ENCODE results near the gene DPF1.

DPF1 gene

DNA sequence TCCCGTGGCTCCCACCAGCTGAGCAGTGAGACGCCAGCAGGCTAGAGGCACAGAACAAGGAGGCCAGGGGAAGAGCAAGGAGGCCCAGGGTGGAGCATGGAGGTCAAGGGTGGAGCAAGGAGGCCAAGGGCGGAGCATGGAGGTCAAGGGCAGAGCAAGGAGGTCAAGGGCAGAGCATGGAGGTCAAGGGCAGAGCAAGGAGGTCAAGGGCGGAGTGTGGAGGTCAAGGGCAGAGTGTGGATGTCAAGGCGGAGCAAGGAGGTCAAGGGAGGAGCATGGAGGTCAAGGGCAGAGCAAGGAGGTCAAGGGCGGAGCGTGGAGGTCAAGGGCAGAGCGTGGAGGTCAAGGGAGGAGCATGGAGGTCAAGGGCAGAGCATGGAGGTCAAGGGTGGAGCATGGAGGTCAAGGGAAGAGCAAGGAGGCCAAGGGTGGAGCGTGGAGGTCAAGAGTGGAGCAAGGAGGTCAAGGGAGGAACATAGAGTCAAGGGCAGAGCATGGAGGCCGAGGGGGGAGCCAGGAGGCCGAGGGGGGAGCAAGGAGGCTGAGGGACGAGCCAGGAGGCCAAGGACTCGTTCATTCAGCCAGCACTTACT, 27.7 kb downstream of the DPF1 start:
- no peak for DNase-seq

DNA sequence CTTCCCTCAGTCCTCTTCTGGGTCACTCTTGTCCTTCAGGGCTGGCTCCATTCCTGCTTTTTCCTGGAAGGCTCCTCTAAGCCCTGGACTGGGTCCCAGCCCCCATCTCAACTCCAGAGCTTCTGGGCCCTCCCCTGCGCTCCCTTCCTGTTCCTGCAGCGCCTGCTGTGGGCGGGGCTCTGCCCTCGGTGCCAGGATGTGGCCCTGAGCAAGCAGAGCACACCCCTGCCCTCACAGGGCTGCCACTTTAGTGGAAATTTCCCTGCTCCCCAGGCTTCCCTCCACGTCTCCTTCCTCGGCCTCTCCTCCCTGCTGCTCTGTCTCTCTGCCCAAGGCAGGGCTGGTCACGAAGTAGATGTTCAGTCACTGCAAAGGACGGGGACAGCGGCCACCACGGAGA, 28.8 kb downstream of the DPF1 start:
- DNase-seq, result no peak

DNA sequence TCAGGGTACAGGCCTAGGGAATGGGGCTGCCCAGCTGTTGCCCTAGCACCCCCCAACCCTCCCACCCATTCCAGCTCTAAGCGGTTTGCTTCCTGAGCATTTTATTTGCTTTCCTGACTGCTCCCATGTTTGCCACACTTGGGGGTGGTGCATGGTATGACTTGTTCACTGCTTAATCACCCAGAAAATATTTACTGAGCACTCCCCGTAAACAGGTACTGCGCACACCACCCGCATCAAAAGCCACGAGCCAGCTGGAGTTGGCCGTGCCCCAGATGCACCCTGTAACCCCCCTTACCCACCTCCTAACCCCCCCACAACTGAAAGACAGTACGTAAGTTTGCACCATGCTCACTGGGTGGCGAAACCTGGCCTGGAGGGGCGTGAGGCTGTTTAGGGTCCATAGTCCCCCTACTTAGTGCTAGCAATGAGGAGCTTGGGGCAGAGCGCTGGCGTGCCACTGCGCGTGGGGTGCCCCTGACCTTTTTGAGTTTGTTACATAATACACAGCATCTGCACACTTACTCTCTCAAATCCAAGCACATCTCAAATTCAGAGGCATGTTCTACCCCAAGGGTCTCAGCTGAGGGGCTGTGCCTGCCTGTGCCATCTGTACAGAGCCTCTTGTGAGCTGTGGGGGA, 29.8 kb downstream of the DPF1 start:
- no peak for DNase-seq

DNA sequence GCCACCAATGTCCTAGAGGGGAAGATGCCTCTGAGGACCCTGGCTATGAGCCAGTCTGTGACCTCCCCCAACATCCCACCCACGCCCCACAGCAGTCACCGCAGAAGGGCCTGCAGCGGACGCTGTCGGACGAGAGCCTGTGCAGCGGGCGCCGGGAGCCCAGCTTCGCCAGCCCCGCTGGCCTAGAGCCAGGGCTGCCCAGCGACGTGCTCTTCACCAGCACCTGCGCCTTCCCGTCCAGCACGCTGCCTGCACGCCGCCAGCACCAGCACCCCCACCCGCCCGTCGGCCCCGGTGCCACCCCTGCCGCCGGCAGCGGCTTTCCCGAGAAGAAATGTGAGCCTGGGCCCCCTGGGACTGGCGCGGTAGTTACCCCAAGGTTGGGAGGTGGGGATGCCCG, 30.6 kb downstream of the DPF1 start:
- DNase-seq, result no peak

DNA sequence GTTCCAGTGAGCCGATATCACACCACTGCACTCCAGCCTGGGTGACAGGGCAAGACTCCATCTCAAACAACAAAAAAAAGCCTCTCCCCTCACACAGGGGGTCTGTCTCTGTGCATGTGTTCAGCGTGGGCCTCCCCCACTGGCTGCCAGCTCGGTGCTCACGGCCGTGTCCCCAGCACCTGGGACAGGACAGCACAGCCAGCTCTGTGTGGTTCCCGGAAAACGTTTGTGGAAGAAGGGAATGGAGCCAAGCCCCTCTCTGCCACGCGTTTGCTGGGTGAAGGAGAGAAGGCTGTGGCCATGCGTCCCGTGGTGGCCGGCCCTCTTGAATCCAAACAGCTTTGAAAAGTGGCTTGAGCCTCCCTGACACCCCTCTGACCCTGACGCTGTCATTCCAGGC, 32.3 kb downstream of the DPF1 start:
- DNase-seq, result no peak

DNA sequence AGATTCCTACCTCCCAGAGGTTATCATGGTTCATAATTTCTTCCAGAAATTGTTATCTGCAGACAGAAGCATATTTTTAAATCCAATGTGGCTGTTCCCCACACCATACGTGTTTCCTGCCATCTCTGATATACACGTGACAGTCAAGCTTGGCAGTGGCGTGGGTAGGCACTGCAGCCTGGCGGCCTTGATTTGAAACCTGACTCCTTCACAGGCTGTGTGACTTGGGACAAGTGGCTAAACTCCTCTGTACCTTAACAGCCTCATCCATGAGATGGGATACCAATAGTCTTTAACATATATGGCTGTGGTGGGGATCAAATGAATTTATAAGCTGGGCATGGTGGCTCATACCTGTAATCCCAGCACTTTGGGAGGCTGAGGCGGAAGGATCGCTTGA, 33.2 kb downstream of the DPF1 start:
- DNase-seq, result no peak

DNA sequence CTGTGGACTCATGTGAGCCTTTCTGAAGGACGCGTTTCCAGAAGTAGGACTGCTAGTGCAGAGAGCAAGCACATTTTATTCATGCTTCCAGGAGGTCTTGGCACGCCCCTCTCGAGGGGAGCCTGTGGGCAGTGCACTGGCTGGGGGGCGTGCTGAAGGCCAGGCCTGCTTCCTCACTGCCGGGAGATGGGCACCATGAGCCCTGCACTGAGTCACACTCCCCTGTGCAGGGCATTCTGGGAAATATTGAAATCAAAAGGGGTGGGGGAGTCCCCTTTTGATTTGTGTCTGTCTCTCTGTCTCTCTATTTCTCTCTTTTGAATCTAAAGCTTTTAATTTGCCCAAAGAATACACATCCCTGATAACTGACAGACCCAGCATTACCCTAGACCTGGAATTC, 34.0 kb downstream of the DPF1 start:
- DNase-seq, result no peak

DNA sequence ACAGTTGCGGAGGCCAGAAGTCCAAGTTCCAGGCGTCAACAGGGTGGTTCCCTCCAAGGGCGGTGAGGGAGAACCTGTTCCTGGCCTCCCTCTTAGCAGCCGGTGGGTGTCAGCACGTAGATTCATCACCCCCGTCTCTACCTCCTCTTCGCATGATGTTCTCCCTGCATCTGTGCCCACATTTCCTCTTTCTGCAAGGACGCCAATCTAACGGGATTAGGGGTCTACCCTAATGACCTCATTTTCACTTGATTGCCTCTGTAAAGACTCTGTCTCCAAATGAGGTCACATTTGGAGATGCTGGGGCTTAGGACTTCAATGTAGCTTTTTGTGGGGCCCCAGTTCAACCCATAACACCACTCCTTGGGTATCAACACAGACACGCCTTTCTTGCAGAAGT, 38.5 kb downstream of the DPF1 start:
- no peak for DNase-seq

DNA sequence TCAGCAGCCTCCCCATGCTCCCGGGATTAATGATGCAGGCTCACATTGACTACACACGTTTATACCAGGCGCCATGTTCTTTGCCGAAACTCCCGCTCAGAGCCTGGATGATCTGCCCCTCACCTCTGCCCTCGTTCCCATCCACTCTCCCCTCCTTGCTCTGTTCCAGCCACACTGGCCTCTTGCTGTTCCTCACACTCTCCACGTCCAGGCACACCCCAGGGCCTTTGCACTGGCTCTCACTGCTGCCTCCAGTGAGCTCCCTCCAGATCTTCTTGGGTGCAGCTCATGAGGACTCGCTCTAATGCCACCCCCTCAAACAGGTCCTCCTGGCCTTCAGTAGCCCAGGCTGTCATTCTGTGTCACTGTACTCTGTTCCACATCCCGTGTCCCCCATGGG, 39.2 kb downstream of the DPF1 start:
- no peak for DNase-seq

DNA sequence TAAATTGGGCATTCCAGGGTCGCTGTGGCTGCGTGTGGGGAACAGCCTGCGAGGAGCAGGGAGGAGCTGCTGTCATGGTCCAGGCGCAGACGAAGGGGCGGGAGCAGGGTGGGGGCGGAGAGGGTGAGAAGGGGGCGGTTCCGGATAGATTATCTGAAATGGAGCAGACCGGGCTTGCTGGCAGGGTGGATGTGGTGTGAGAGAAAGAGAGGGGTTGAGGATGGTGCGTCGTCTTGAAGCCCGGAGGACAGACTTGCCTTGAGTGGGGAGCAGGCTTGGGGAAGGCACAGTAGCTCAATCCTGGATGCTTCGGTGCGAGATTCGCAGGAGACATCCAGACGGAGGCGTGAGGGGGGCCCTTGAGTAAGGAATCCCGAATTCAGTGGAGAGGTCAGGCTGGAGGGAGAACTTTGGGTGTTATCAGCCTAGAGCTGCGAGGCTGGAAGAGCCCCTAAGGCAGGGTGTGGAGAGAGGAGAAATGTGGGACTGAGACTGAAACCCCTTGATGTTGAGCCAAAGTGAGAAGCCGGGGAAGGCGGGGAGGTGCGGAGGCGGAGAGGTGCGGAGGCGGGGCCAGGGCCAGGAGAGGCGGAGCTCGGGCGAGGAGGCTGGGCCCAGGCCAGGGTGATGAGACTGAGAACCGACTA, 40.6 kb downstream of the DPF1 start:
- DNase-seq, result no peak

DNA sequence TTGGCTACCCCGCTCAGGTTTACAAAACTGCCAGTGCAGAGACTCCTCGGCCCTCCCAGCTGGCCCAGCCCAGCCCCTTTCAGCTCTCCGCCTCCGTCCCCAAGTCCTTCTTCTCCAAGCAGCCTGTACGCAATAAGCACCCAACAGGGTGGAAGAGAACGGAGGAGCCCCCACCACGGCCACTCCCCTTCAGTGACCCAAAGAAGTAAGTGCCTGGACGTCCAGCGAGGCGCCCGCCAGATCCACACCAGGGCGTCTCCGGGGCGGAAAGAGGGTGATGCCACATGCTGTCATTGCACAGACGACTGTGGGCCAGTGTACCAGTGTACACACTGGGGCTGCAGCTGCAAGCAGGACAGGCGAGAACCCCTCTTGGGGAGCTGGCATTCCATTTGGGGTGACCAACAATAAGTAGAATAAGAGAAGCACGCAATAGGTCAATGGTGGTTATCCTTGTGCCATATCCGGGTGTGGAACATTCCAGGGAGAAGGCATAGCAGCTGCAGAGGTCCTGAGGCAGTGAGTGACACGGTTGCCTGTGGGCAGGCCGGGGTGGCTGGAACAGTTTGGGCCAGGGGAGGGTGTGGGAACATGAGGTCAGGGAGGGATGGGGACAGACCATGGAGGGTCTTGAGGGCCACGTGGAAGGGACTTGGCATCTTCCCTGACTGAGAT, 41.3 kb downstream of the DPF1 start:
- no peak for DNase-seq

DNA sequence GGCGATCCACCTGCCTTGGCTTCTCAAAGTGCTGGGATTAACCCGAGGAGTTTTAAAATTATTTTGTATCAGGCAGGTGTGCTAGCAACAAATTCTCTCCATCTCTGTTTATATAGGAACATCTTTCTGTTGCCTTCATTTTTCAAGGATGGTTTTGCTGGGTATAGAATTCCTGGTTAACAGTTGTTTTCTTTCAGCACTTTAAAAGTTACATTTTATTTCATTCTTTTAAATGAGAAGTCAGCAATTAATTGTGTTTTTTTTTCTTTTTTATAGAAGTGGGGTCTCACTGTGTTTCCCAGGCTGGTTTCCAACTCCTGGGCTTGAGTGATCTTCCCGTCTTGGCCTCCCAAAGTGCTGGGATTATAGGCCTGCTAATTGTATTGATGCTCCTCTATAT, 44.0 kb downstream of the DPF1 start:
- no peak for DNase-seq

DNA sequence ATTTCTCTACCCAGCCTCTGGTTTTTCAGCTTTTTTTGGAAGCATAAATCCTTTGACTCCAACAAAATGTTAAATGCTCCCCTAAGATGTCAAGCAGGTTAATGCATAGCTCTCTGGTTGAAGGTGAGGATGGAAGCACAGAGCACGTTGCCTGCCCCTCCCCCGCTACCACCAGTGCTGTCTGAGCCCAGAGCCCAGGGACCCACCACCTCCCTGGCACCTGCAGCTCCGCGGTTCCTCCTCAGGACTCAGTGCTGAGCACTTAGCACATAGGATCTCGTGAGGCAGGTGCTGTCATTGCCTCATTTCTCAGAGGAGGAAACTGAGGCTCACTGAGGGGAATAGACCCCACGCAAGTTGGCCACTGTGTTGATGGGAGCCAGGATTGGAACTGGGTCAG, 48.6 kb downstream of the DPF1 start:
- DNase-seq, result no peak

DNA sequence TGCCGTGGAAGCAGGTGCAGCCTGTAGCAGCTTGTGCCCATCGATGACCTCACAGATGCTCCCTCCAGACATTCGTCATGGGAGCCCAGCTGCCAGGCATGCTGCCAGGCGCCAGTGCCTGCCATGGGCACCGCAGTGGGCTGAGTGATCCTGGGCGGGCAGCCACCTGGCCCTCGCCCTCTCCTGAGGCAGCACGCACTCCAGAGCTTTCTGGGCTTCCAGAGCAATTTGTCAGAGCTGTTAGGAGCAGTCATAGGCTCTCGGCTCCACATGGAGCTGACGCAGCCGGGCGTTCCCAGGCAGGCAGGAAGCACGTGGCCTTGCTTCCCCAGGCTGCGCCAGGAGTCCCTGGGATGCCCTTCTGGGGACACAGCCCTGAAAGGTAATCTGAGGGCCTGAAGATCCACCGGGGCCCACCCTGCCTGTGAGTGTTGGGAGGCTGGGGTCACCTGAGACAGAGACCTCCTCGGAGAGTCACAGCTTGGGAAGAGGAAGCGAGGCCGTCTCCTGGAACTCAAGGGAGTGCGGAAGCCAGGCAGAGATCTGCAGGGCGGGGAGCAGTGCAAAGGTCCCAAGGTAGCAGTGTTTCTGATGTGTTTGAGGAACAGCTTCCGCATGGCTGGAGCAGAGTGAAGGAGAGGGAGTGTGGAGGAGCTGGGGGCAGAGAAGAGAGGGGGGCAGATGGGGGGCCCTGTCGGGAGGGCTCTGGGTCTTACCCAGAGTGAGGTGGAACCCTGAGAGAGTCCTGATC, 50.6 kb downstream of the DPF1 start:
- no peak for DNase-seq

DNA sequence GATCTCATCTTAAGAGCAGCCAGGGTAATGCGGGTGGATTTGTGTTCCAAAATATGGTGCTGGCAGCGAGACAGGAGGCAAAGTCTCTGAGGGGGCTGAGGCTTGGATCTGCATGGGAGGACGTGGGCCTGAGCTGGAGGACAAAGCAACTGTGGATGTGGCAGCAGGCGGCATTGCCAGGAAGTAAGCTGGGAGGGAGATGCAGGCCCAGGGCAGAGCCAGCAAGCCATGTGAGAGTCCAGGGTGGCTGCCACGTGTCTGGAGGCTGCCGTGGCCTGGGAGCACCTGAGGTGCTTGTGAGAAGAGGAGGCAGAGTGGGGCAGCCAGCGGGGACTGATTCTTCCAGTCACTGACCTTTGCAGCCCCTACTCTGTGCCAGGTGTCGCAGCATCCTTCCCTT, 52.0 kb downstream of the DPF1 start:
- no peak for DNase-seq

DNA sequence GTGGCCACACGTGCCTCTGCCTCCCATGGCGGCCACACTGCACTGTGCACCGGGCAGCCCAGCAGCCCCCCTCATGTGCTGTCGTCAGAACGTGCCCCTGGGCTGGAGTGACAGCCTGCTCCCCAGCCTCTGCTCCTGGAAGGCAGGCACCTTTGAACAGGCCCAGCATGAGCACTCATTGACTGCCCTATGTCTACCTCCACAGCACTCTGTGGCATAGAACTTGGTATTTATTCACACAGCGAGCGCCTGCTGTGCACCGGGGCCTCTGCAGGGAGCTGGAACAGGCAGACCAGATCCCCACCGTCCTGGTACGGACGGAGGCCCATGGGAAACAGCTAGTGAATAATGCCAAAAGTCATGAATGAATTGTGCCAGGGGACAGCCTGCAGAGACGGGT, 53.7 kb downstream of the DPF1 start:
- no peak for DNase-seq

DNA sequence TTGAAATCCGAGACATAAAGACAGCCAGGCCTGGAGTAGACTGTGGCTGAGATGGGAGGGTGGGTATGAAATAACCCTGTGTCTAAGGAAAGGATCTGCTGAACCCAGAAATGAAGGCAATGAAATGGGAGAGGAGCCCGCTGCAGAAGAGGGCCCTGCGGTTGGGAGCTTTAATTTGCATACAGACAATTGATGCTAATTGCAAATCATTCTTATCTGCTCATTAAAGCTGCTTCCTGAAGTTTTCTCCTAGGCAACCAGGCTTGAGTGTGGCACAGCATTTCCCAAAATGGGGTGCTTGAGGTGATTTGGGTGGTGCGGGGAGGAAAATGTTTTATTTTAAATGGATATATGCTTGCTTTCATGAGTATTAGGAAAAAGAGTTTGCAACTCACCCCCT, 55.4 kb downstream of the DPF1 start:
- DNase-seq, result no peak

DNA sequence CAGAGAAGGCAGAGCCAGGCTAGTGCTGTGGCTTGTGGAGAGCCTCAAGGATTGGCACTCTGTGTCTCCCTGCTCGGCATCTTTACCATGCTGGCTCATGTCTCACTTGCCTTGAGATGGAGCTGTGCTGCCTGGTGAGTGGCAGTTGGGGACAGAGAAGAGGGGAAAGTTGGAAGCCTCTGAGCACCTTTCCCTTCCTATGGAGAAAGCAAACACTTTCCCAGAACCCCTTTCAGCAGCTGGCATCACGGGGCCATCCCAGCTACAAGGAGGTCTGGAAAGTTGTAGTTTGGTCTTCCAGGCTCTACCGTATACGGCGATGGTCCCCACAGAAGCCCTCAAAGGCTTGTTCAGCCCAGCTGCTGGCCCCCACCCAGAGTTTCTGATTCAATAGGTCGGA, 58.7 kb downstream of the DPF1 start:
- no peak for DNase-seq

DNA sequence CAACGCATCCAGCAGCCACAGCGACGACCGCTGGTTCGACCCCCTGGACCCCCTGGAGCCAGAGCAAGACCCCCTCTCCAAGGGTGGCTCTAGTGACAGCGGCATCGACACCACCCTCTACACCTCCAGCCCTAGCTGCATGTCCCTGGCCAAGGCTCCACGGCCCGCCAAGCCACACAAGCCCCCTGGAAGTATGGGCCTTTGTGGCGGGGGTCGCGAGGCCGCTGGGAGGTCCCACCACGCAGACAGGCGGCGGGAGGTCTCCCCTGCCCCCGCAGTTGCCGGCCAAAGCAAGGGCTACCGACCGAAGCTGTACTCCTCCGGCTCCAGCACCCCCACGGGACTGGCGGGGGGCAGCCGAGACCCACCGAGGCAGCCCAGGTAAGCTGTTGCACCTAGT, 59.5 kb downstream of the DPF1 start:
- no peak for DNase-seq

DNA sequence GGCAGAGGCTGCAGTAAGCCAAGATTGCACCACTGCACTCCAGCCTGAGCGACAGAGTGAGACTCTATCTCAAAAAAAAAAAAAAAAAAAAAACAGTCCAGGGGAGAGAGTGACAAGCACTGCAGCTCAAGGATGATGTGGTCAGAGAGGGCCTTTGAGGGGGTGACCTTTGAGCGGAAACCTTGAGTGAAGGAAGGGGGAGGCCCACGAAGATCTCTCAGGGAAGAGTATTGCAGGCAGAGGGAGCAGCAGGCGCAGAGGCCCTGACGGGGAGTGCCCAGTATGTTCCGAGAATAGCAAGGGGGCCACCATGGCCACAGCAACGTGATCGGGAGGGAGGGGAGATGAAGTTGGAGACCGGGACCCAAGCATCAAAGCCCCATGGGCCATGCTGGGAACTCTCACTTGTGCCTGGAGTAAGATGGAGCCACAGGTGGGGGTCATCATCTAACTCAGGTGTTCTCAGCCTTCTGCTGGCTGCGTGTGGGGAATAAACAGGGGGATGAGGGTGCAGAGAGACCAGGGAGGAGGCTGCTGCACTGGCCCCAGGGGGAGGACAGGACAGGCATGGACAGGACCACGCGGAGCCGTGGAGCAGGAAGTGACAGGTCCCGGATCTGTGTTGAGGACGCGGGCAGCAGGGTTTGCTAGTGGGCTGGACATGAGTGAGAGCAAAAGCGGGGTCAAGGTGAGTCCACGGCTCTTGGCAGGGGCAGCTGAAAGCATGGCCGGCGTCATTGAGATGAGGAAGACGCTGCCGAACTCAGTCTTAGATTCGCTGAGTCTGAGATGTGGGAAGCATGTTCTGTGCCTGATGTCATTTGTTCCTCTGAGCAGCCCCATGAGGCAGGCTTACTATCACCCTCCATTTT, 60.4 kb downstream of the DPF1 start:
- DNase-seq, result no peak

DNA sequence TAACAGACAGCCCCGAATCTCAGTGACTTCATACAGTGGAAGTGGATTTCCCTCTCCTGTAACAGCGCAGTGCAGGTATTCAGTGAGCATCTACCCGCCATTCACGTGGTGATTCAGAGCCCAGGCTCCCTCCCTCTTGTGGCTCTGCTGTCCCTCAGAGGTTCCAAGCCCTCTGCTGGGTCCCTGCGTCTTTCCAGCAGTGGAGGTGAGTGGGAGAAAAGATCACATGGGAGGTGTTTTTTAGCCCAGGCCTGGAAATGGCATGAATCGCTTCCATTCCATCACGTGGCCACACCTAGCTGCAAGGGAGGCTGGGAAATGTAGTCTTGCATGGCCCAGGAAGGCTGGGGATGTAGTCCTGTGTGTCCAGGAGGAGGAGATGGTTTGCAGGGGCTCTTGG, 61.4 kb downstream of the DPF1 start:
- DNase-seq, result no peak

DNA sequence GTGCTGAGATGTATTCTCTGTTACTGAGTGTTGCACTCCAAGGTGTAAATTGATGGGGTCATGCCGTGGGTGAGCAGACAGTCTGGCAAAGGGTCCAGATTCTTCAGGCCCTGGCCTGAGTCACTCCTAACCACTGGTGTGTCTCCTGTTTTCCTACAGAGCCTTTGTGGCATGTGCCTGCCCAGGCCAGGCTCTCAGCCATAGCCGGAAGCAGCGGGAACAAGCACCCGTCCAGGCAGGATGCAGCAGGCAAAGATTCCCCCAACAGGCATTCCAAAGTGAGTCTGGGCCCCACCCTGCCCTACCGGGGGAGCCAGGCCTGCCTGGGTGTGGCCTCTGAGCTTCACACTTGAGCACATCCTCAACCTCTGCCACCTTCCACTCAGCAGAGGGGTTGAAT, 61.9 kb downstream of the DPF1 start:
- DNase-seq, result no peak
